Measurements from ENCODE around the gene PLXDC1. TPM values are rescaled to one million over a fixed set of nuclear protein-coding genes. Genes with fewer than 3 reads are reported as not detected.

The PLXDC1 gene
- total RNA-seq, 4 donors from 2014 or later: 1.6 to 26.2 (median 4.3) TPM

- intact Hi-C loops (cut with DNase I; ENCODE audit: low total_unique reads) (no loop called here), in situ Hi-C loops (cut with MboI; ENCODE audit: low pct_ligation_motif_present in 1 of 4, low pct_unique_long_range_greater_than_20kb in 1 of 4, low sequenced_read_pairs in 3 of 4) (no loop called here)
- TF ChIP-seq POLR2A (IDR thresholded peaks at IDR 0.05): no peak
- TF ChIP-seq POLR2AphosphoS5 (IDR thresholded peaks at IDR 0.05): no peak
- no peak for TF ChIP-seq CTCF (IDR thresholded peaks at IDR 0.05)
- TF ChIP-seq EP300 (IDR thresholded peaks at IDR 0.05; ENCODE audit: low read depth): no peak
- 82% methylated on average over 2 of the region's 2 CpGs; no CpG with 5 or more reads in 1 of the 2 donors for WGBS, 2 donors (ENCODE audit: low coverage in 1 of 2)
- H3K4me3 ChIP-seq: no peak overlapping the region
- no peaks in the 10 kb centered on the region for H3K36me3 ChIP-seq
- H3K9me3 ChIP-seq: no peaks in the 10 kb centered on the region
- H3K27ac ChIP-seq: peak overlapping the region; percentile 59 to 81 (median 68)
- peaks cover 0 to 60% (median 10%) of the 10 kb centered on the region in 4 donors for H3K4me1 ChIP-seq
- no peak for DNase-seq
- H3K27me3 ChIP-seq: no peaks in the 10 kb centered on the region
Observed at GRCh38 chr17:39097150-39097519, 54.3 kb downstream of the PLXDC1 start.

DNA sequence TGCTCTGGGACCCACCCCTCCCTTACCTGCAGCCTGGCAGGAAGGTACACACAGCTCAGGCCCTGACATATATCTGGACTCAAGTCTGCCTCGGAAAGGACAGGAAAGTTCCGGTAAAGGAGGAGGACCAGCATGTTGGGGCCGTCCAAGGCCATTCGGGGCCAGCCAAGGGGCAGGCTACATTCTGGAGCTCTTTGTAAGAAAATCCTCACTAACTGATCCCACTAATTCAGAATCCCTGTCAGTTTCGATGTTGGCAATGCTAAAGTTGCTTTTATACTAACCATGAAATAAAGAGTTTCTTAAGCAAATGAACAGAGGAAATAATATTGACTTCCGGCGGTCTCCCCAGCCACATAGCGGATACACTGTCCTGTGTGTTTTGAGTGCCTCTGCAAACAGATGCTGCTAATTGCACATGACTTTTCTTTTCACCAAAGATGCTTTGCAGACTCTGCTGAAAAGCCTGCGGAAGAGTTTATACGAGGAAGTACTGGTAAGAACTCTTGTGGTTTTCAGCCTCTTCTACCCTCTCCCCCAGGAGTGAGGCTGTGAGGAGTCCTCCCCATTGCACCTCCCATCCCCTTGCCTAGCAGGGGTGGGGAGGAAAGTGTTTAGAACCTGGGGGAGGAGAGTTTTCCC lies 54.8 kb downstream of the PLXDC1 start:
- no peak overlapping the region for H3K4me3 ChIP-seq
- H3K27me3 ChIP-seq: no peaks in the 10 kb centered on the region
- peak; percentile 33 for DNase-seq
- H3K4me1 ChIP-seq: peaks cover 0 to 62% (median 10%) of the 10 kb centered on the region in 4 donors
- H3K27ac ChIP-seq: peak overlapping the region; percentile 59 to 81 (median 68)
- TF ChIP-seq CTCF (IDR thresholded peaks at IDR 0.05) (no peak), POLR2AphosphoS5 (IDR thresholded peaks at IDR 0.05) (no peak), EP300 (IDR thresholded peaks at IDR 0.05; ENCODE audit: low read depth) (no peak)
- no peaks in the 10 kb centered on the region for H3K9me3 ChIP-seq
- in situ Hi-C loops (cut with MboI; ENCODE audit: low pct_ligation_motif_present in 1 of 4, low pct_unique_long_range_greater_than_20kb in 1 of 4, low sequenced_read_pairs in 3 of 4) (no loop called here), intact Hi-C loops (cut with DNase I; ENCODE audit: low total_unique reads) (no loop called here)
- WGBS, 2 donors (ENCODE audit: low coverage in 1 of 2): 55 to 63% methylated on average over 4 to 10 of the region's 10 CpGs
- no peaks in the 10 kb centered on the region for H3K36me3 ChIP-seq

- in situ Hi-C loops (cut with MboI; ENCODE audit: low pct_ligation_motif_present in 1 of 4, low pct_unique_long_range_greater_than_20kb in 1 of 4, low sequenced_read_pairs in 3 of 4) (no loop called here), intact Hi-C loops (cut with DNase I; ENCODE audit: low total_unique reads) (no loop called here)
- no peak overlapping the region for H3K4me3 ChIP-seq
- 50 to 56% methylated on average over 3 to 5 of the region's 5 CpGs for WGBS, 2 donors (ENCODE audit: low coverage in 1 of 2)
- no peak for DNase-seq
- peaks cover 0 to 62% (median 10%) of the 10 kb centered on the region in 4 donors for H3K4me1 ChIP-seq
- no peaks in the 10 kb centered on the region for H3K27me3 ChIP-seq
- H3K9me3 ChIP-seq: no peaks in the 10 kb centered on the region
- H3K27ac ChIP-seq: peak overlapping the region; percentile 59 to 81 (median 68)
- no peaks in the 10 kb centered on the region for H3K36me3 ChIP-seq
- no peak for TF ChIP-seq EP300 (IDR thresholded peaks at IDR 0.05; ENCODE audit: low read depth)
- no peak for TF ChIP-seq POLR2AphosphoS5 (IDR thresholded peaks at IDR 0.05)
- no peak for TF ChIP-seq POLR2A (IDR thresholded peaks at IDR 0.05)
- TF ChIP-seq CTCF (IDR thresholded peaks at IDR 0.05): no peak
Observed at GRCh38 chr17:39095309-39095686, 56.1 kb downstream of the PLXDC1 start.

GRCh38 chr17:39094607-39095308 lies 56.7 kb downstream of the PLXDC1 start:
- Histone ChIP-seq H3K36me3 (no peaks in the 10 kb centered on the region), H3K4me1 (peaks cover 0 to 58% (median 10%) of the 10 kb centered on the region in 4 donors), H3K27ac (peak overlapping the region in 3 of 4 donors; percentile 42 to 72 (median 53)), H3K27me3 (no peaks in the 10 kb centered on the region), H3K4me3 (no peak overlapping the region), H3K9me3 (no peaks in the 10 kb centered on the region)
- 67 to 77% methylated on average over 1 to 8 of the region's 8 CpGs for WGBS, 2 donors (ENCODE audit: low coverage in 1 of 2)
- in situ Hi-C loops (cut with MboI; ENCODE audit: low pct_ligation_motif_present in 1 of 4, low pct_unique_long_range_greater_than_20kb in 1 of 4, low sequenced_read_pairs in 3 of 4): no loop called here
- DNase-seq: peak; percentile 22
- intact Hi-C loops (cut with DNase I; ENCODE audit: low total_unique reads): no loop called here
- TF ChIP-seq EP300 (IDR thresholded peaks at IDR 0.05; ENCODE audit: low read depth): no peak
- TF ChIP-seq POLR2AphosphoS5 (IDR thresholded peaks at IDR 0.05): no peak
- no peak for TF ChIP-seq CTCF (IDR thresholded peaks at IDR 0.05)
- no peak for TF ChIP-seq POLR2A (IDR thresholded peaks at IDR 0.05)
